Measurements from ENCODE around the gene SAMD10. TPM values are rescaled to one million over a fixed set of nuclear protein-coding genes. Genes with fewer than 3 reads are reported as not detected.

Gene SAMD10
- total RNA-seq (0.77 and 0.99 TPM in 2 replicates), polyA plus RNA-seq (0.37 and 0.86 TPM in 2 replicates), polyA minus RNA-seq (ENCODE audit: low replicate concordance) (0.27 and 1.4 TPM in 2 replicates)
- polyA plus RNA-seq (2012), result 1.2 and 3.3 TPM in 2 replicates

DNA sequence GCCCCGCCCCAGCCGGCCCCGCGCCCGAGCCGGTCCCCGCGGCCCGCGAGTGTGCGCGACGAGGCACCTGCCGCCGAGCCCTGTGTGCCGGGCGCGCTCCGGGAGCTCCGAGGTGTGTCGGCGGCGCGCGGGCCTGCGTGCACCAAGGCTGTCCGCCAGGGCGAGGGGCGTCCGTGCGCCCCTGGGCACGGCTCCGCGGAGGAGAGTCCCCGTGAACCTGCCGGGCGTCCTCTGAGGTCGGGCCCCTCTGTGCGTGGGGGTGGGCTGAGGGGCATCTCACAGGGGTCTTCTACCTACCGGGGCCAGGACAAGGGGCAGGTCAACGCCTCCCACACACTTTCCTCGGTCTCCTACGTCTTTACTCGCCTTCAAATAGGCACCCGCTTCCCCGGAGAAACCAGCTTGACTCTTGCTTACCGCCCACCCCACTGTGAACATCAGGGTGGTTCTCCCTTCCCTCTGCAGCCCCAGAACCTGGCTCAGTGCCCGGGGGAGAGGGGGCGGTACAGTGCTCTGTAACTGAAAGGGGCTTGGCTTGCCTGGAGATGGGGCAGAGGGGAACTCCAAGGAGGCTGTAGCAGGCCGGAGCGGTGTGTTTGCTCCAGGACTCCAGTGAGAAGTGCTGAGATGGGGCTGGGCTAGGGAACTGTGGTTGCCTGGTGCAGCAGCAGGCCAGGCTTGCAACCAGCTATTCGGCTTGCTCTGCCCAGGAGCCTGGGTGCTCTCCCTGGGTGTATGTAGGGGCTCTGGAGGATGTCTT, at the start of gene SAMD10:
SAMD10 (minus strand) TSS at position 86 of the 760 bp plus-strand sequence. CDS start 175 bp downstream, outside the sequence.
- no peaks in the 10 kb centered on the region for H3K9me3 ChIP-seq (ENCODE audit: control insufficient read depth, insufficient read depth, low read depth, low read length)
- H3K27ac ChIP-seq (ENCODE audit: insufficient read depth, low read length), result peak within 1 kb of the TSS; percentile 83
- peak within 1 kb of the TSS; percentile 78 for H2AFZ ChIP-seq (ENCODE audit: low read length)
- peaks cover 3% of the 10 kb centered on the region for H3K36me3 ChIP-seq (ENCODE audit: control insufficient read depth, insufficient read depth, low read length)
- H3K4me3 ChIP-seq (replicated peaks in 1 of 4; ENCODE audit: control extremely low read depth in 1 of 4, insufficient read depth in 1 of 4, low read depth in 3 of 4, low read length in 4 of 4), result peak within 1 kb of the TSS; percentile 30 to 71 (median 39)
- H3K79me2 ChIP-seq (ENCODE audit: control insufficient read depth, insufficient read depth, low read length), result peaks cover 16% of the 10 kb centered on the region
- DNase-seq (ENCODE audit: low read depth in 2 of 2), result peak in 1 of 2 donors; percentile 47
- no peaks in the 10 kb centered on the region for H4K20me1 ChIP-seq (ENCODE audit: control insufficient read depth, extremely low read depth, insufficient read depth, low read length)
- peak within 1 kb of the TSS; percentile 79 for H3K4me2 ChIP-seq (ENCODE audit: extremely low read depth, insufficient read depth, low read length)
- TF ChIP-seq, protein P1, sequence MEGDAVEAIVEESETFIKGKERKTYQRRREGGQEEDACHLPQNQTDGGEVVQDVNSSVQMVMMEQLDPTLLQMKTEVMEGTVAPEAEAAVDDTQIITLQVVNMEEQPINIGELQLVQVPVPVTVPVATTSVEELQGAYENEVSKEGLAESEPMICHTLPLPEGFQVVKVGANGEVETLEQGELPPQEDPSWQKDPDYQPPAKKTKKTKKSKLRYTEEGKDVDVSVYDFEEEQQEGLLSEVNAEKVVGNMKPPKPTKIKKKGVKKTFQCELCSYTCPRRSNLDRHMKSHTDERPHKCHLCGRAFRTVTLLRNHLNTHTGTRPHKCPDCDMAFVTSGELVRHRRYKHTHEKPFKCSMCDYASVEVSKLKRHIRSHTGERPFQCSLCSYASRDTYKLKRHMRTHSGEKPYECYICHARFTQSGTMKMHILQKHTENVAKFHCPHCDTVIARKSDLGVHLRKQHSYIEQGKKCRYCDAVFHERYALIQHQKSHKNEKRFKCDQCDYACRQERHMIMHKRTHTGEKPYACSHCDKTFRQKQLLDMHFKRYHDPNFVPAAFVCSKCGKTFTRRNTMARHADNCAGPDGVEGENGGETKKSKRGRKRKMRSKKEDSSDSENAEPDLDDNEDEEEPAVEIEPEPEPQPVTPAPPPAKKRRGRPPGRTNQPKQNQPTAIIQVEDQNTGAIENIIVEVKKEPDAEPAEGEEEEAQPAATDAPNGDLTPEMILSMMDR (conservative IDR thresholded peaks at IDR 0.05 in 1 of 2, IDR thresholded peaks at IDR 0.05 in 1 of 2; ENCODE audit: low read depth in 1 of 2, low read length in 2 of 2), result no peak
- TF ChIP-seq EZH2 (IDR thresholded peaks at IDR 0.05; ENCODE audit: low read length, missing control alignments), result no peak
- no peak within 1 kb of the TSS for H3K9ac ChIP-seq (ENCODE audit: insufficient read depth, low read length)
- H3K4me1 ChIP-seq (ENCODE audit: control insufficient read depth, extremely low read depth, insufficient read depth, low read length), result peaks cover 14% of the 10 kb centered on the region
- H3K27me3 ChIP-seq (ENCODE audit: control insufficient read depth, insufficient read depth, low read length), result no peaks in the 10 kb centered on the region

DNA sequence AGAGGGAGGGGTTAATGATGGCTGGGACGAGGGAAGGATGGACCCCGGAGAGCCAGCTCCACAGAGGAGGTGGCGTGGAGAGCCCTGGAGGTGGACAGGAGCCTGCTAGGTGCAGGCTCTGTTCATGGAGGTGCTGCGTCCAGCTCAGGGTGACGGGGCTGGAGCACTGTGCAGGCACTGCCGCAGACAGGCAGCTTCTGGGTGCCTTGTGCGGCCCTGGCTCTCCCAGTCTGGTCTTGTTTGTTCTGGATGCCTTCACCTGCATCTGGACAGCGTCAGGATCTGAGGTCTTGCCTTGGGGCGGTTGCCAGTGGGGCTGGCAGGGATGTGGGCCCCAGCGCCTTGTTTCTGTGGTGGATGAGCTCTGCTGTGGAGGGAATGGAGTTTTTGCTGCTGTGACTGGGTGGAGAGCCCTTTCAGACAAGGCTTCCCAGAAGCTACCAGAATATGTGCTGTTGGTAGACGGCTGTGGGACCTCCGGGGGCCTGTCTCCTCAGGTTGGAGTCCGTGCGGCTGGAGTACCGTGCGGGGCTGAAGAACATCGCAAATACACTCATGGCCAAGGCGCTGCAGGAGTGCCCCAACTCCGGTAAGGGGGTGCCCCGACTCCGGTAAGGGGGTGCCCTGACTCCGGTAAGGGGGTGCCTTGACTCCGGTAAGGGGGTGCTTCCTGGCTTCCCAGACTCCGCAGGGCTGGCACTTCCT, 48.7 kb upstream of the SAMD10 start:
- H3K4me2 ChIP-seq (ENCODE audit: extremely low read depth, insufficient read depth, low read length), result no peak overlapping the region
- peaks cover 46% of the 10 kb centered on the region for H3K36me3 ChIP-seq (ENCODE audit: control insufficient read depth, insufficient read depth, low read length)

DNA sequence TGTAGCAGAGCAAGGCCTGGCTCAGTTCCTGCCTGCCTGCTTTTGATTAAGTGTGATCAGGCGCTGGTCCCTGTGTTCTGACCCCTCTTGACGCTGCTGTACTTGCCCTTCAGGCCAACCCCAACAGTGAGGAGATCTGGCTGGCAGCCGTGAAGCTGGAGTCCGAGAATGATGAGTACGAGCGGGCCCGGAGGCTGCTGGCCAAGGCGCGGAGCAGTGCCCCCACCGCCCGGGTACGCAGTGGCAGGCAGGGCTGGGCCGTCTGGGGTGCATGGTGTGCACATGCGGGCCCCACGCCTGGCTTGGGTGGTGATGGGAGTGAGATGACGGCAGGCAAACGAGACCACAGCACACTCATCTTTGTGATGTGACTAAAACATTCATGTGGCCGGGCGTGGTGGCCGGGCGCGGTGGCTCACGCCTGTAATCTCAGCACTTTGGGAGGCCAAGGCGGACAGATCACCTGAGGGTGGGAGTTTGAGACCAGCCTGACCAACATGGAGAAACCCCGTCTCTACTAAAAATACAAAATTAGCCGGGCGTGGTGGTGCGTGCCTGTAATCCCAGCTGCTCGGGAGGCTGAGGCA, 46.5 kb upstream of the SAMD10 start:
- Histone ChIP-seq H3K9ac (ENCODE audit: insufficient read depth, low read length) (no peak overlapping the region), H3K4me3 (replicated peaks in 1 of 4; ENCODE audit: control extremely low read depth in 1 of 4, insufficient read depth in 1 of 4, low read depth in 3 of 4, low read length in 4 of 4) (no peak overlapping the region), H4K20me1 (ENCODE audit: control insufficient read depth, extremely low read depth, insufficient read depth, low read length) (no peaks in the 10 kb centered on the region), H3K27me3 (ENCODE audit: control insufficient read depth, insufficient read depth, low read length) (no peaks in the 10 kb centered on the region), H3K9me3 (ENCODE audit: control insufficient read depth, insufficient read depth, low read depth, low read length) (no peaks in the 10 kb centered on the region), H3K79me2 (ENCODE audit: control insufficient read depth, insufficient read depth, low read length) (no peaks in the 10 kb centered on the region), H3K27ac (ENCODE audit: insufficient read depth, low read length) (no peak overlapping the region), H3K36me3 (ENCODE audit: control insufficient read depth, insufficient read depth, low read length) (peaks cover 47% of the 10 kb centered on the region), H2AFZ (ENCODE audit: low read length) (no peak overlapping the region), H3K4me2 (ENCODE audit: extremely low read depth, insufficient read depth, low read length) (no peak overlapping the region), H3K4me1 (ENCODE audit: control insufficient read depth, extremely low read depth, insufficient read depth, low read length) (no peaks in the 10 kb centered on the region)
- TF ChIP-seq EZH2 (IDR thresholded peaks at IDR 0.05; ENCODE audit: low read length, missing control alignments), result no peak
- TF ChIP-seq, protein P1 (conservative IDR thresholded peaks at IDR 0.05 in 1 of 2, IDR thresholded peaks at IDR 0.05 in 1 of 2; ENCODE audit: low read depth in 1 of 2, low read length in 2 of 2), result no peak
- DNase-seq (ENCODE audit: low read depth in 2 of 2), result no peak

More for the DNA sequence above, 48.7 kb upstream of the SAMD10 start:
- TF ChIP-seq EZH2 (IDR thresholded peaks at IDR 0.05; ENCODE audit: low read length, missing control alignments), result no peak
- Histone ChIP-seq H3K9me3 (ENCODE audit: control insufficient read depth, insufficient read depth, low read depth, low read length) (no peaks in the 10 kb centered on the region), H2AFZ (ENCODE audit: low read length) (no peak overlapping the region), H4K20me1 (ENCODE audit: control insufficient read depth, extremely low read depth, insufficient read depth, low read length) (no peaks in the 10 kb centered on the region), H3K27ac (ENCODE audit: insufficient read depth, low read length) (no peak overlapping the region), H3K4me1 (ENCODE audit: control insufficient read depth, extremely low read depth, insufficient read depth, low read length) (no peaks in the 10 kb centered on the region), H3K27me3 (ENCODE audit: control insufficient read depth, insufficient read depth, low read length) (no peaks in the 10 kb centered on the region), H3K9ac (ENCODE audit: insufficient read depth, low read length) (no peak overlapping the region), H3K79me2 (ENCODE audit: control insufficient read depth, insufficient read depth, low read length) (no peaks in the 10 kb centered on the region), H3K4me3 (replicated peaks in 1 of 4; ENCODE audit: control extremely low read depth in 1 of 4, insufficient read depth in 1 of 4, low read depth in 3 of 4, low read length in 4 of 4) (no peak overlapping the region)
- no peak for DNase-seq (ENCODE audit: low read depth in 2 of 2)

Measured in fibroblast of lung (primary cell).